ENCODE measurements around the gene SUN5. TPM values are rescaled to one million over a fixed set of nuclear protein-coding genes. Genes with fewer than 3 reads are reported as not detected.
"Not testable (repeated sequence)": the region's sequence is repeated elsewhere in the genome, so short reads cannot be mapped to it uniquely, and the experiment has no call there.

The SUN5 gene
- total RNA-seq, 1 experiment from 2014 or later, result not detected

DNA sequence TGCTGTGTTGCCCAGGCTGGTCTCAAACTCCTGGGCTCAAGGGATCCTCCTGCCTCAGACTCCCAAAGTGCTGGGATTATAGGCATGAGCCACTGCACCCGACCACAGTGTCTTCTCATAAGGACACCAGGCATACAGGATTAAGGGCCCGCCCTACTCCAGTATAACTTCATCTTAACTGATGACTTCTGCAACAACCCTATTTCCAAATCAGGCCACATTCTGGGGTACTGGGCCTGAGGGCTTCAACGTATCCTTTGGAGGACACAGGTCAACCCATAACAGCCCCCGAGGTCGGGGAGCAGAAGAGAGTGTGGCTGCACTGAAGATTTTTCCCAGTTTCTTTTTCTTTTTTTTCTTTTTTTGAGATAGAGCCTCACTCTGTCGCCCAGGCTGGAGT, 39.7 kb downstream of the SUN5 start:
- Histone ChIP-seq H4K20me1 (ENCODE audit: insufficient read depth) (no peaks in the 10 kb centered on the region), H3K27ac (no peak overlapping the region), H3K27me3 (ENCODE audit: insufficient read depth, low read depth) (peaks cover 95% of the 10 kb centered on the region), H2AFZ (no peak overlapping the region), H3K4me3 (no peak overlapping the region), H3K4me2 (no peak overlapping the region), H3K36me3 (ENCODE audit: low read depth) (no peaks in the 10 kb centered on the region), H3K4me1 (replicated peaks; ENCODE audit: insufficient read depth) (no peaks in the 10 kb centered on the region), H3K9me2 (ENCODE audit: insufficient read depth) (no peaks in the 10 kb centered on the region), H3F3A (ENCODE audit: insufficient read depth, low read depth) (no peaks in the 10 kb centered on the region), H3K79me2 (ENCODE audit: low read depth) (no peaks in the 10 kb centered on the region), H3K9me3 (ENCODE audit: insufficient read depth, low read depth) (no peaks in the 10 kb centered on the region)
- no peak for DNase-seq
- TF ChIP-seq EZH2 (IDR thresholded peaks at IDR 0.05; ENCODE audit: low read depth), result no peak
- TF ChIP-seq, protein P1, sequence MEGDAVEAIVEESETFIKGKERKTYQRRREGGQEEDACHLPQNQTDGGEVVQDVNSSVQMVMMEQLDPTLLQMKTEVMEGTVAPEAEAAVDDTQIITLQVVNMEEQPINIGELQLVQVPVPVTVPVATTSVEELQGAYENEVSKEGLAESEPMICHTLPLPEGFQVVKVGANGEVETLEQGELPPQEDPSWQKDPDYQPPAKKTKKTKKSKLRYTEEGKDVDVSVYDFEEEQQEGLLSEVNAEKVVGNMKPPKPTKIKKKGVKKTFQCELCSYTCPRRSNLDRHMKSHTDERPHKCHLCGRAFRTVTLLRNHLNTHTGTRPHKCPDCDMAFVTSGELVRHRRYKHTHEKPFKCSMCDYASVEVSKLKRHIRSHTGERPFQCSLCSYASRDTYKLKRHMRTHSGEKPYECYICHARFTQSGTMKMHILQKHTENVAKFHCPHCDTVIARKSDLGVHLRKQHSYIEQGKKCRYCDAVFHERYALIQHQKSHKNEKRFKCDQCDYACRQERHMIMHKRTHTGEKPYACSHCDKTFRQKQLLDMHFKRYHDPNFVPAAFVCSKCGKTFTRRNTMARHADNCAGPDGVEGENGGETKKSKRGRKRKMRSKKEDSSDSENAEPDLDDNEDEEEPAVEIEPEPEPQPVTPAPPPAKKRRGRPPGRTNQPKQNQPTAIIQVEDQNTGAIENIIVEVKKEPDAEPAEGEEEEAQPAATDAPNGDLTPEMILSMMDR (conservative IDR thresholded peaks at IDR 0.05), result no peak
- POLR2A ChIA-PET (ENCODE audit: unreplicated experiment), result no interaction called here
- intact Hi-C loops (cut with micrococcal nuclease; ENCODE audit: unreplicated experiment), result no loop called here
- CTCF ChIA-PET, result no interaction called here
- BruUV-seq (replicated peaks), result no TSS peak

DNA sequence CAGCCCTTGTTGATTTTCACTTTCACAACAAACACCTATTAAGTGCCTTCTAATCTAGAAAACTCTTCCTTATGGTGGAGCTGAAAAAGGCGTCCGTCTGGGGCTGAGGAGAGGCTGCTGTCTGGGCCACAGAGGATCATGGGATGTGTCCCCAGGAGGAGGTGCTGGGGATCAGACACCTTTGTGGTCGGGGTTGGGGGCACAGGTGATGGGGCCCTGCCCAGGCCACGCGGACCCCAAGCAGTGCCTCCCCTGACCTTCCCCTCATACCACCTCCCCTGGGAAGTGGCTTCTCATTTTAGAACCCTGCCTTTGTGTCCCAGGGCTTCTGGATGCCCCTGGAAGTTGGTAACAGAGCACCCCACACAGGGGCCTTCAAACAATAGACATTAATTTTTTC, 41.1 kb downstream of the SUN5 start:
- Histone ChIP-seq H3F3A (ENCODE audit: insufficient read depth, low read depth) (no peaks in the 10 kb centered on the region), H2AFZ (no peak overlapping the region), H3K79me2 (ENCODE audit: low read depth) (no peaks in the 10 kb centered on the region), H3K9me3 (ENCODE audit: insufficient read depth, low read depth) (no peaks in the 10 kb centered on the region), H3K4me3 (no peak overlapping the region), H4K20me1 (ENCODE audit: insufficient read depth) (no peaks in the 10 kb centered on the region), H3K9me2 (ENCODE audit: insufficient read depth) (no peaks in the 10 kb centered on the region), H3K4me1 (replicated peaks; ENCODE audit: insufficient read depth) (no peaks in the 10 kb centered on the region), H3K27ac (no peak overlapping the region), H3K36me3 (ENCODE audit: low read depth) (no peaks in the 10 kb centered on the region), H3K27me3 (ENCODE audit: insufficient read depth, low read depth) (peaks cover 82% of the 10 kb centered on the region), H3K4me2 (no peak overlapping the region)
- ChIA-PET POLR2A (ENCODE audit: unreplicated experiment) (no interaction called here), CTCF (interaction anchor here (0.9 kb wide), 1 partner anchor 37 kb away, joined by 3 read pairs; no protein-coding TSS in a partner anchor)
- no TSS peak for BruUV-seq (replicated peaks)
- no peak for TF ChIP-seq EZH2 (IDR thresholded peaks at IDR 0.05; ENCODE audit: low read depth)
- TF ChIP-seq, protein P1 (conservative IDR thresholded peaks at IDR 0.05), result no peak
- DNase-seq, result no peak
- intact Hi-C loops (cut with micrococcal nuclease; ENCODE audit: unreplicated experiment), result no loop called here

DNA sequence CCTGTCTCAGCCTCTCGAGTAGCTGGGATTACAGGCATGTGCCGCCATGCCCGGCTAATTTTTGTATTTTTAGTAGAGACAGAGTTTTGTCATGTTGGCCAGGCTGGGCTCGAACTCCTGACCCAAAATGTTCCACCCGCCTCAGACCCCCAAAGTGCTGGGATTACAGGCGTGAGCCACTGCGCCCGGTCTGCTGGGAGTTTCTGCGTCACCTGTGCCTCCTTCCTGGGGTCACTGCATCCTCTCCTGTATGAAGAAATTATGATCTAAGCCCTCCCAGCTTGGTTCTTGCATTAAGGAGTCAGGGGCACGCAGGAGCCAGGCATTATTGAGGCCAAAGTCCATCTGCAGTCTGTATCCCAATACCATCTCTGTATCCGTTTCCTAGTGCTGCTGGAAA, 41.6 kb downstream of the SUN5 start:
- DNase-seq; H4K20me1 ChIP-seq (ENCODE audit: insufficient read depth); H2AFZ ChIP-seq; H3K4me2 ChIP-seq; H3K36me3 ChIP-seq (ENCODE audit: low read depth); H3K79me2 ChIP-seq (ENCODE audit: low read depth); BruUV-seq (replicated peaks); H3K4me3 ChIP-seq; POLR2A ChIA-PET (ENCODE audit: unreplicated experiment); H3K9me2 ChIP-seq (ENCODE audit: insufficient read depth); H3K9me3 ChIP-seq (ENCODE audit: insufficient read depth, low read depth); H3K4me1 ChIP-seq (replicated peaks; ENCODE audit: insufficient read depth); intact Hi-C loops (cut with micrococcal nuclease; ENCODE audit: unreplicated experiment); H3K27ac ChIP-seq; H3F3A ChIP-seq (ENCODE audit: insufficient read depth, low read depth): not testable (repeated sequence)
- CTCF ChIA-PET, result interaction anchor here (0.9 kb wide), 1 partner anchor 37 kb away, joined by 3 read pairs; no protein-coding TSS in a partner anchor
- H3K27me3 ChIP-seq (ENCODE audit: insufficient read depth, low read depth), result peaks cover 77% of the 10 kb centered on the region

DNA sequence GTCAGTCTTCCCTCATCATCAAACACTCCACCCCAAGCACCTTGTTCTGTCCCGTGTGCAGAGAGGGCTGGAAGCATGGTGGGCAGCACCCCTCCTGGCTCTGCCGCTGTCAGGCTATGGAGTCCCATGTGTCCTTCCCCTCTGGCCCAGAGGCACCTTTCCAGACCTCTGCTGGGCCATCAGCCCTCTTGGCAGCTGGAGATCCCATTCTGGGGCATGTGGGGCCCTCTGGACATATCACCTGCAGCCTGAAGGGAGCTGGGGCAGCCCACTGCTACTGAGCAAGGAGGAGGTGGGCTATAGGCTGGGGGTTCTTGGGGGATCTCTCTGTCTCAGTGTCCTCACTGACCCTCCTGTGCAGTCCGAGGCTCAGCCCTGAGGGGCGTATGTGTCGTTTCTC, 42.2 kb downstream of the SUN5 start:
- TF ChIP-seq, protein P1 (conservative IDR thresholded peaks at IDR 0.05), result no peak
- TF ChIP-seq EZH2 (IDR thresholded peaks at IDR 0.05; ENCODE audit: low read depth), result no peak
- no peaks in the 10 kb centered on the region for H3K9me2 ChIP-seq (ENCODE audit: insufficient read depth)
- no peak overlapping the region for H2AFZ ChIP-seq
- H3K79me2 ChIP-seq (ENCODE audit: low read depth), result no peaks in the 10 kb centered on the region
- no peak overlapping the region for H3K27ac ChIP-seq
- CTCF ChIA-PET, result no interaction called here
- H3K4me2 ChIP-seq, result no peak overlapping the region
- peaks cover 75% of the 10 kb centered on the region for H3K27me3 ChIP-seq (ENCODE audit: insufficient read depth, low read depth)
- no peaks in the 10 kb centered on the region for H3K36me3 ChIP-seq (ENCODE audit: low read depth)
- intact Hi-C loops (cut with micrococcal nuclease; ENCODE audit: unreplicated experiment), result no loop called here
- no peak overlapping the region for H3K4me3 ChIP-seq
- DNase-seq, result no peak
- H3K4me1 ChIP-seq (replicated peaks; ENCODE audit: insufficient read depth), result no peaks in the 10 kb centered on the region
- no peaks in the 10 kb centered on the region for H4K20me1 ChIP-seq (ENCODE audit: insufficient read depth)
- POLR2A ChIA-PET (ENCODE audit: unreplicated experiment), result no interaction called here
- H3K9me3 ChIP-seq (ENCODE audit: insufficient read depth, low read depth), result no peaks in the 10 kb centered on the region
- no TSS peak for BruUV-seq (replicated peaks)
- no peaks in the 10 kb centered on the region for H3F3A ChIP-seq (ENCODE audit: insufficient read depth, low read depth)

All from PC-9 (cell line).